Effector memory CD4-positive, alpha-beta T cell (primary cell): ENCODE results near the gene PTCHD4.

Experiments used
- DNase-seq, 3 donors: peaks; one replicate each; pipeline ENCODE4 v3.0.0-alpha.2; 2020
- H3K27ac ChIP-seq: 2 replicates; pipeline ENCODE4 v1.7.0; 2013; ENCODE audit warnings: mild to moderate bottlenecking, low read length, moderate library complexity; ENCODE audit not compliant: insufficient read depth, poor library complexity, severe bottlenecking
- H3K27me3 ChIP-seq: replicated peaks from 2 replicates; pipeline ENCODE4 v1.7.0; 2013; ENCODE audit warnings: mild to moderate bottlenecking, low read length; ENCODE audit not compliant: insufficient read depth, control insufficient read depth, poor library complexity, severe bottlenecking
- H3K36me3 ChIP-seq: 2 replicates; pipeline ENCODE4 v1.7.0; 2013; ENCODE audit warnings: mild to moderate bottlenecking, low read length, moderate library complexity; ENCODE audit not compliant: control insufficient read depth, insufficient read depth
- H3K4me1 ChIP-seq: 2 replicates; pipeline ENCODE4 v1.7.0; 2013; ENCODE audit warnings: low read length, mild to moderate bottlenecking; ENCODE audit not compliant: control insufficient read depth, insufficient read depth, poor library complexity, severe bottlenecking
- H3K4me3 ChIP-seq: 2 replicates; pipeline ENCODE4 v1.7.0; 2013; ENCODE audit warnings: low read length, low read depth, mild to moderate bottlenecking; ENCODE audit not compliant: insufficient read depth, poor library complexity, severe bottlenecking
- H3K9me3 ChIP-seq: 2 replicates; pipeline ENCODE4 v1.7.0; 2013; ENCODE audit warnings: mild to moderate bottlenecking, low read length, moderate library complexity; ENCODE audit not compliant: control insufficient read depth
- total RNA-seq, 3 donors: gene quantifications; one replicate each; lab custom pipeline; 2026; lab: John Stamatoyannopoulos, UW

Gene PTCHD4
- 0 reads per million in 3 donors for total RNA-seq

GRCh38 chr6:48111143-48111506 is at the start of gene PTCHD4:
Gene PTCHD4, minus strand, starts transcription at chr6:48111197. Its CDS starts 42,240 bp downstream, at chr6:48068957.
- H3K27me3 ChIP-seq = no peaks in the 10 kb centered on the region
- no peaks in the 10 kb centered on the region for H3K36me3 ChIP-seq
- no peak within 1 kb of the TSS for H3K4me3 ChIP-seq
- H3K4me1 ChIP-seq = no peaks in the 10 kb centered on the region
- no peak for DNase-seq
- no peak within 1 kb of the TSS for H3K27ac ChIP-seq
- H3K9me3 ChIP-seq = no peaks in the 10 kb centered on the region

GRCh38 chr6:48151142-48151541 is 40.1 kb upstream of the PTCHD4 start:
- Histone ChIP-seq H3K9me3 (no peaks in the 10 kb centered on the region), H3K36me3 (no peaks in the 10 kb centered on the region), H3K4me3 (no peak overlapping the region), H3K27ac (no peak overlapping the region), H3K27me3 (no peaks in the 10 kb centered on the region), H3K4me1 (no peaks in the 10 kb centered on the region)
- DNase-seq = no peak

- Histone ChIP-seq H3K9me3 (no peaks in the 10 kb centered on the region), H3K27ac (no peak overlapping the region), H3K4me1 (no peaks in the 10 kb centered on the region), H3K27me3 (no peaks in the 10 kb centered on the region), H3K4me3 (no peak overlapping the region), H3K36me3 (no peaks in the 10 kb centered on the region)
- no peak for DNase-seq
These were observed 39.7 kb upstream of the PTCHD4 start for GRCh38 chr6:48150701-48151100.

GRCh38 chr6:48147051-48147450 is 36.1 kb upstream of the PTCHD4 start:
- Histone ChIP-seq H3K9me3 (no peaks in the 10 kb centered on the region), H3K27ac (no peak overlapping the region), H3K4me3 (no peak overlapping the region), H3K27me3 (no peaks in the 10 kb centered on the region), H3K36me3 (no peaks in the 10 kb centered on the region), H3K4me1 (no peaks in the 10 kb centered on the region)
- no peak for DNase-seq

GRCh38 chr6:48144021-48144420 is 33.0 kb upstream of the PTCHD4 start:
- H3K27me3 ChIP-seq = no peaks in the 10 kb centered on the region
- H3K27ac ChIP-seq = no peak overlapping the region
- H3K9me3 ChIP-seq = no peaks in the 10 kb centered on the region
- H3K4me3 ChIP-seq = no peak overlapping the region
- H3K36me3 ChIP-seq = no peaks in the 10 kb centered on the region
- DNase-seq = no peak
- no peaks in the 10 kb centered on the region for H3K4me1 ChIP-seq

- H3K27me3 ChIP-seq = no peaks in the 10 kb centered on the region
These were observed 31.0 kb upstream of the PTCHD4 start for GRCh38 chr6:48141975-48142374.

GRCh38 chr6:48139818-48140614 is 29.0 kb upstream of the PTCHD4 start:
- Histone ChIP-seq H3K27ac (no peak overlapping the region), H3K36me3 (no peaks in the 10 kb centered on the region), H3K4me3 (no peak overlapping the region), H3K27me3 (no peaks in the 10 kb centered on the region), H3K4me1 (no peaks in the 10 kb centered on the region), H3K9me3 (no peaks in the 10 kb centered on the region)
- no peak for DNase-seq

More at GRCh38 chr6:48141975-48142374, 31.0 kb upstream of the PTCHD4 start:
- H3K27ac ChIP-seq = no peak overlapping the region
- H3K9me3 ChIP-seq = no peaks in the 10 kb centered on the region
- no peaks in the 10 kb centered on the region for H3K36me3 ChIP-seq
- no peak for DNase-seq
- no peak overlapping the region for H3K4me3 ChIP-seq
- no peaks in the 10 kb centered on the region for H3K4me1 ChIP-seq

- Histone ChIP-seq H3K36me3 (no peaks in the 10 kb centered on the region), H3K4me1 (no peaks in the 10 kb centered on the region), H3K9me3 (no peaks in the 10 kb centered on the region), H3K27ac (no peak overlapping the region), H3K27me3 (no peaks in the 10 kb centered on the region), H3K4me3 (no peak overlapping the region)
- DNase-seq = no peak
These were observed 25.9 kb upstream of the PTCHD4 start for GRCh38 chr6:48136856-48137255.

- Histone ChIP-seq H3K27ac (no peak overlapping the region), H3K27me3 (no peaks in the 10 kb centered on the region), H3K9me3 (no peaks in the 10 kb centered on the region), H3K4me1 (no peaks in the 10 kb centered on the region), H3K4me3 (no peak overlapping the region), H3K36me3 (no peaks in the 10 kb centered on the region)
- DNase-seq = no peak
These were observed 24.5 kb upstream of the PTCHD4 start for GRCh38 chr6:48135323-48136084.

GRCh38 chr6:48134246-48134645 is 23.2 kb upstream of the PTCHD4 start:
- no peak overlapping the region for H3K27ac ChIP-seq
- no peaks in the 10 kb centered on the region for H3K9me3 ChIP-seq
- no peaks in the 10 kb centered on the region for H3K4me1 ChIP-seq
- DNase-seq = no peak
- no peaks in the 10 kb centered on the region for H3K36me3 ChIP-seq
- no peaks in the 10 kb centered on the region for H3K27me3 ChIP-seq
- H3K4me3 ChIP-seq = no peak overlapping the region
